ENCODE measurements around the gene GNGT1. TPM values are rescaled to one million over a fixed set of nuclear protein-coding genes. Genes with fewer than 3 reads are reported as not detected.

Gene GNGT1
- not detected for total RNA-seq
- long read RNA-seq = 0 reads

DNA sequence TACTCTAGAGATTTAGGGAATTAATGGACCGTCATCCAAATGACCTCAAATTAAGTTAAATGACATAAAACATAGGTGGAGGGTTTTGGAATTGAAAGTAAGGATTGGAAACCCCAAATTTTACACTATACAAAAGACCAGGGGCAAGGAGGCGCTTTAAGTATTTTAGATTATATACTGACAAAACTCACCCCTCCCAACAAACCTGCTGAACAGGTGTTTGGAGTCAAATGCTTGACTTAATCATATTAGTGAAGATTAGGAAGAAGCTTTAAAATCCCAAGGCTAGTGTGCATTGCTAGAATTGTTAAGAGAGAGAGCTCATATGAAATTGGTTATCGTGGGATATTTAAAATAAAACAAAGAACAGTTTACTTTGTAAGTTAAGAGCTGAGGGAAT lies at the start of gene GNGT1:
Gene GNGT1 (plus strand): TSS at position 301 of the 400 bp plus-strand sequence. CDS start 180 bp downstream, outside the sequence.
- TF ChIP-seq, protein P1, sequence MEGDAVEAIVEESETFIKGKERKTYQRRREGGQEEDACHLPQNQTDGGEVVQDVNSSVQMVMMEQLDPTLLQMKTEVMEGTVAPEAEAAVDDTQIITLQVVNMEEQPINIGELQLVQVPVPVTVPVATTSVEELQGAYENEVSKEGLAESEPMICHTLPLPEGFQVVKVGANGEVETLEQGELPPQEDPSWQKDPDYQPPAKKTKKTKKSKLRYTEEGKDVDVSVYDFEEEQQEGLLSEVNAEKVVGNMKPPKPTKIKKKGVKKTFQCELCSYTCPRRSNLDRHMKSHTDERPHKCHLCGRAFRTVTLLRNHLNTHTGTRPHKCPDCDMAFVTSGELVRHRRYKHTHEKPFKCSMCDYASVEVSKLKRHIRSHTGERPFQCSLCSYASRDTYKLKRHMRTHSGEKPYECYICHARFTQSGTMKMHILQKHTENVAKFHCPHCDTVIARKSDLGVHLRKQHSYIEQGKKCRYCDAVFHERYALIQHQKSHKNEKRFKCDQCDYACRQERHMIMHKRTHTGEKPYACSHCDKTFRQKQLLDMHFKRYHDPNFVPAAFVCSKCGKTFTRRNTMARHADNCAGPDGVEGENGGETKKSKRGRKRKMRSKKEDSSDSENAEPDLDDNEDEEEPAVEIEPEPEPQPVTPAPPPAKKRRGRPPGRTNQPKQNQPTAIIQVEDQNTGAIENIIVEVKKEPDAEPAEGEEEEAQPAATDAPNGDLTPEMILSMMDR (IDR thresholded peaks at IDR 0.05; ENCODE audit: borderline replicate concordance) = no peak
- Histone ChIP-seq H3K27ac (replicated peaks) (no peak within 1 kb of the TSS), H3K36me3 (no peaks in the 10 kb centered on the region), H3K9me3 (replicated peaks) (no peaks in the 10 kb centered on the region), H3K4me3 (no peak within 1 kb of the TSS), H3K27me3 (ENCODE audit: low read depth) (no peaks in the 10 kb centered on the region), H3K4me1 (peaks cover 19% of the 10 kb centered on the region)
- no peak for DNase-seq
- intact Hi-C loops (cut with micrococcal nuclease) = no loop called here

DNA sequence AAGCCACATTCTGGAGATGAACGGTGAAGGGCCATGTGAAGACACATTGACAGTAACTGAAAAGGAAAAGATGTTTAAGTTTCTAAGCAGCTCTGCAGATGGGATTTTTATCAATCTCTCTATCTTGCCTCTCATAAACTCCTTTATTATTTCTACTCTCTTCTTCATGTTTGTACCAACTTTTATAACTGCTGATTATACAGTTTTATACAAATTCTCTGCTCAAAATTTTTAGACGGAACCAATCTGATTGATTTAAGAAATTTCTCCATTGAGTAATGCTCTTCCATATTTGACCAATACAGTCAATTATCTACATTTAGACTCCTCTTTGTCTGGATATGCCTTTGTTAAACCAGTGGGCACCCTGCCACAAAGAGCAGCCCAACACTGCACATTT lies 47.5 kb upstream of the GNGT1 start:
- intact Hi-C loops (cut with micrococcal nuclease) = no loop called here
- no peak for DNase-seq

DNA sequence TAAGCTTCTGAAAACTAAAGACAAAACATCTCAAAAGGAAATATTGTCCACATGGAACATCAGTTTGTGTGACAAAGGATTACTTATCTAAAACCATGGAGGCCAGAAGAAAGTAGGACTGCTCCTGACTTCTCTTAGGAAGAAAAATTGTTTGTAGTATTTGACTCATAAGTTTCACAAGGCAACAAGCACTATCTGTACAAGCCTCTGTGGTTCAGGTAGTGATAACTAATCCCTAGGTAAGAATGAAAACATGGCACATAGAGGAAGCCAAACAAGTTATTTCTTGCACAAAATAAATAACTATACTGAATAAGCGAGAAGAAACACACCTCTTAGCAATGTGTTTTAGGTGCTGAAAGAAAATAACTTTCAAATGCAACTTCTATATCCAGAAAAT lies 46.1 kb upstream of the GNGT1 start:
- intact Hi-C loops (cut with micrococcal nuclease) = no loop called here
- DNase-seq = no peak

More for the DNA sequence above, 47.5 kb upstream of the GNGT1 start:
- Histone ChIP-seq H3K9me3 (replicated peaks) (no peaks in the 10 kb centered on the region), H3K27me3 (ENCODE audit: low read depth) (no peaks in the 10 kb centered on the region), H3K4me3 (no peak overlapping the region), H3K4me1 (no peaks in the 10 kb centered on the region), H3K27ac (replicated peaks) (no peak overlapping the region), H3K36me3 (no peaks in the 10 kb centered on the region)
- TF ChIP-seq, protein P1 (IDR thresholded peaks at IDR 0.05; ENCODE audit: borderline replicate concordance) = no peak

DNA sequence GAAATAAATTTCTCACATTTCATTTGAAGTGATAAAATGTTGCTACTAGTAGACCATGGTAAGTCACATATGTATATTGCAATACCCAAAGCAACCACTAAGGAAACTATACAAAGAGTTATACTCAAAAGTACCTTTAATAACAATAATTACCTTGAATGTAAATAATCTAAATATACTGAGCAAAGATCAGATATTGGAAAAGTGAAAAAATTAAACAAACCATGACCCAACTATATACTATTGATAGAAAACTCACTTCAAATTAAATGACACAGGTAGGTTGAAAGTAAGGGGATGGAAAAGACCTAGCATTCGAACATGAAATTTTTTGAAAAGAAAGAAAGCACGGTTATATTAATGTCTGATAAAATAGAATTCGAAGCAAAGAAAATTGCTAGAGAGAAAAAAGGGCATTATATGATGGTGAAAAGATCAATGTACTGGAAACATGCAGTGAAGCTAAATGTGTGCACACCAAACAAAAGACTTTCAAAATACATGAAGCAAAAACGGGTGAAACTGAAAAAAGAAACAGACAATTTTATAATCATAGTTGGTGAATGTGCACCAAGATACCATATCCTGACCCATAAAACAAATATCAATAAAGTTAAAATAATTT lies 44.9 kb upstream of the GNGT1 start:
- Histone ChIP-seq H3K4me1 (no peaks in the 10 kb centered on the region), H3K27ac (replicated peaks) (no peak overlapping the region), H3K4me3 (no peak overlapping the region), H3K9me3 (replicated peaks) (no peaks in the 10 kb centered on the region), H3K36me3 (no peaks in the 10 kb centered on the region), H3K27me3 (ENCODE audit: low read depth) (no peaks in the 10 kb centered on the region)
- TF ChIP-seq, protein P1 (IDR thresholded peaks at IDR 0.05; ENCODE audit: borderline replicate concordance) = peak; percentile 31
- intact Hi-C loops (cut with micrococcal nuclease) = no loop called here
- DNase-seq = no peak

More for the DNA sequence above, 46.1 kb upstream of the GNGT1 start:
- Histone ChIP-seq H3K4me1 (no peaks in the 10 kb centered on the region), H3K27ac (replicated peaks) (no peak overlapping the region), H3K9me3 (replicated peaks) (no peaks in the 10 kb centered on the region), H3K4me3 (no peak overlapping the region), H3K27me3 (ENCODE audit: low read depth) (no peaks in the 10 kb centered on the region), H3K36me3 (no peaks in the 10 kb centered on the region)
- TF ChIP-seq, protein P1 (IDR thresholded peaks at IDR 0.05; ENCODE audit: borderline replicate concordance) = no peak

DNA sequence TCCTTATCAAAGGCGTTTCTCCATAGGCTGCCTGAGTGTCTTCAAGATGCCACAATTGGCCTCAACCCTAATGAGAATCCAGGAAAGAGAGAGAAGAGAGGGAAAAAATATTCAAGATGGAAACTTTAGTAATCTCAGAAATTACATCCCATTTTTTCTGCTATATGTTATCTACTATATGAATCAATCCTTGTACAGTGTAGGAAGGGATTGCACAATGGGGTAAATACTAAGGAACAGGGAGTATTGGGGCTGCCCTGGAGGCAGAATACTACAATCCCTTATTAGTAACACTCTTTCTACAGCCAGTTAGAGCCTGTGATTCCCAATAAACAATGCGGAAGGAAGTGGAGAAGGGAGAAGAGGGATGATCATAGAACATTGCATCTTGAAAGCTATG lies 43.7 kb upstream of the GNGT1 start:
- TF ChIP-seq, protein P1 (IDR thresholded peaks at IDR 0.05; ENCODE audit: borderline replicate concordance) = no peak
- DNase-seq = no peak
- H3K27me3 ChIP-seq (ENCODE audit: low read depth) = no peaks in the 10 kb centered on the region
- intact Hi-C loops (cut with micrococcal nuclease) = no loop called here
- H3K4me1 ChIP-seq = no peaks in the 10 kb centered on the region
- no peaks in the 10 kb centered on the region for H3K36me3 ChIP-seq
- H3K27ac ChIP-seq (replicated peaks) = no peak overlapping the region
- H3K4me3 ChIP-seq = no peak overlapping the region
- H3K9me3 ChIP-seq (replicated peaks) = no peaks in the 10 kb centered on the region
